ACHN (cell line): Measurements from ENCODE around the gene MS4A13.
"Not testable (repeated sequence)": the region's sequence is repeated elsewhere in the genome, so short reads cannot be mapped to it uniquely, and the experiment has no call there.

ENCODE experiments used
- DNase-seq: peaks from one replicate; pipeline ENCODE4 v3.0.0-alpha.2; 2015
- in situ Hi-C: cut with HindIII; loops from 2 replicates; pipeline ENCODE4 v1.10.0; 2017; ENCODE audit warnings: low sequenced_read_pairs, low pct_ligation_motif_present, low pct_unique_long_range_greater_than_20kb

MS4A13 gene

GRCh38 chr11:60513496-60514460, 1.4 kb upstream of the MS4A13 start:
- in situ Hi-C loops: no loop called here
- no peak for DNase-seq

- DNase-seq: no peak
- in situ Hi-C loops: no loop called here
These were observed 13.3 kb downstream of the MS4A13 start for GRCh38 chr11:60528465-60528864.

GRCh38 chr11:60528934-60529333, 13.7 kb downstream of the MS4A13 start:
- in situ Hi-C loops: no loop called here
- DNase-seq: no peak

- in situ Hi-C loops: no loop called here
- DNase-seq: no peak
These were observed 15.4 kb downstream of the MS4A13 start for GRCh38 chr11:60530454-60531100.

- in situ Hi-C loops: not testable (repeated sequence)
These were observed 17.2 kb downstream of the MS4A13 start for GRCh38 chr11:60532383-60532782.

GRCh38 chr11:60538627-60539026, 23.4 kb downstream of the MS4A13 start:
- DNase-seq, in situ Hi-C loops: not testable (repeated sequence)

More at GRCh38 chr11:60532383-60532782, 17.2 kb downstream of the MS4A13 start:
- DNase-seq: not testable (repeated sequence)

GRCh38 chr11:60544077-60544476, 28.9 kb downstream of the MS4A13 start:
- no peak for DNase-seq
- in situ Hi-C loops: no loop called here

GRCh38 chr11:60561254-60561653, 46.1 kb downstream of the MS4A13 start:
- DNase-seq: no peak
- in situ Hi-C loops: no loop called here

GRCh38 chr11:60563553-60564235, 48.5 kb downstream of the MS4A13 start:
- in situ Hi-C loops: no loop called here
- no peak for DNase-seq

GRCh38 chr11:60566776-60567175, 51.6 kb downstream of the MS4A13 start:
- in situ Hi-C loops: no loop called here
- no peak for DNase-seq

GRCh38 chr11:60570970-60571369, 55.8 kb downstream of the MS4A13 start:
- in situ Hi-C loops: no loop called here
- no peak for DNase-seq

GRCh38 chr11:60589611-60590010, 74.4 kb downstream of the MS4A13 start:
- in situ Hi-C loops: no loop called here
- DNase-seq: no peak
